ENCODE measurements around the gene DCST2.

DCST2 gene

GRCh38 chr1:155009221-155009711 is 24.3 kb downstream of the DCST2 start:
- Histone ChIP-seq H3K9me3 (ENCODE audit: control insufficient read depth, insufficient read depth, low read length) (no peaks in the 10 kb centered on the region), H3K4me1 (ENCODE audit: insufficient read depth, low read length) (peaks cover 27% of the 10 kb centered on the region; the same call in 1 of the 2 replicates), H3K36me3 (ENCODE audit: insufficient read depth, low read length) (no peaks in the 10 kb centered on the region), H3K9ac (ENCODE audit: low read depth, low read length) (no peak overlapping the region)

GRCh38 chr1:155008015-155008941 is 25.3 kb downstream of the DCST2 start:
- peak overlapping the region; percentile 39 for H3K9ac ChIP-seq (ENCODE audit: low read depth, low read length)
- peaks cover 23% of the 10 kb centered on the region; the same call in 1 of the 2 replicates for H3K4me1 ChIP-seq (ENCODE audit: insufficient read depth, low read length)
- no peaks in the 10 kb centered on the region for H3K9me3 ChIP-seq (ENCODE audit: control insufficient read depth, insufficient read depth, low read length)
- no peaks in the 10 kb centered on the region for H3K36me3 ChIP-seq (ENCODE audit: insufficient read depth, low read length)

- H3K9me3 ChIP-seq (ENCODE audit: control insufficient read depth, insufficient read depth, low read length): no peaks in the 10 kb centered on the region
- H3K36me3 ChIP-seq (ENCODE audit: insufficient read depth, low read length): no peaks in the 10 kb centered on the region
- H3K9ac ChIP-seq (ENCODE audit: low read depth, low read length): no peak overlapping the region
- peaks cover 19% of the 10 kb centered on the region; the same call in 1 of the 2 replicates for H3K4me1 ChIP-seq (ENCODE audit: insufficient read depth, low read length)
Measured at GRCh38 chr1:155007251-155007828, 26.2 kb downstream of the DCST2 start.

GRCh38 chr1:155006601-155007101 is 26.9 kb downstream of the DCST2 start:
- no peak overlapping the region for H3K9ac ChIP-seq (ENCODE audit: low read depth, low read length)
- H3K4me1 ChIP-seq (ENCODE audit: insufficient read depth, low read length): peaks cover 15% of the 10 kb centered on the region; the same call in 1 of the 2 replicates
- no peaks in the 10 kb centered on the region for H3K36me3 ChIP-seq (ENCODE audit: insufficient read depth, low read length)
- H3K9me3 ChIP-seq (ENCODE audit: control insufficient read depth, insufficient read depth, low read length): no peaks in the 10 kb centered on the region

- Histone ChIP-seq H3K36me3 (ENCODE audit: insufficient read depth, low read length) (no peaks in the 10 kb centered on the region), H3K9ac (ENCODE audit: low read depth, low read length) (no peak overlapping the region), H3K9me3 (ENCODE audit: control insufficient read depth, insufficient read depth, low read length) (no peaks in the 10 kb centered on the region), H3K4me1 (ENCODE audit: insufficient read depth, low read length) (peaks cover 13% of the 10 kb centered on the region; the same call in 1 of the 2 replicates)
Measured at GRCh38 chr1:155005076-155006011, 28.2 kb downstream of the DCST2 start.

- Histone ChIP-seq H3K4me1 (ENCODE audit: insufficient read depth, low read length) (peaks cover 13% of the 10 kb centered on the region; the same call in 1 of the 2 replicates), H3K9ac (ENCODE audit: low read depth, low read length) (peak overlapping the region; percentile 85), H3K36me3 (ENCODE audit: insufficient read depth, low read length) (no peaks in the 10 kb centered on the region), H3K9me3 (ENCODE audit: control insufficient read depth, insufficient read depth, low read length) (no peaks in the 10 kb centered on the region)
Measured at GRCh38 chr1:155004352-155005075, 29.1 kb downstream of the DCST2 start.

- H3K9ac ChIP-seq (ENCODE audit: low read depth, low read length): peak overlapping the region; percentile 85
- H3K9me3 ChIP-seq (ENCODE audit: control insufficient read depth, insufficient read depth, low read length): no peaks in the 10 kb centered on the region
- no peaks in the 10 kb centered on the region for H3K36me3 ChIP-seq (ENCODE audit: insufficient read depth, low read length)
- H3K4me1 ChIP-seq (ENCODE audit: insufficient read depth, low read length): peaks cover 13% of the 10 kb centered on the region; the same call in 1 of the 2 replicates
Measured at GRCh38 chr1:155003766-155004351, 29.7 kb downstream of the DCST2 start.

- H3K9ac ChIP-seq (ENCODE audit: low read depth, low read length): peak overlapping the region; percentile 85
- no peaks in the 10 kb centered on the region for H3K36me3 ChIP-seq (ENCODE audit: insufficient read depth, low read length)
- H3K9me3 ChIP-seq (ENCODE audit: control insufficient read depth, insufficient read depth, low read length): no peaks in the 10 kb centered on the region
- H3K4me1 ChIP-seq (ENCODE audit: insufficient read depth, low read length): peaks cover 10% of the 10 kb centered on the region; the same call in 1 of the 2 replicates
Measured at GRCh38 chr1:155003227-155003765, 30.3 kb downstream of the DCST2 start.

- Histone ChIP-seq H3K4me1 (ENCODE audit: insufficient read depth, low read length) (peaks cover 7% of the 10 kb centered on the region; the same call in 1 of the 2 replicates), H3K36me3 (ENCODE audit: insufficient read depth, low read length) (no peaks in the 10 kb centered on the region), H3K9me3 (ENCODE audit: control insufficient read depth, insufficient read depth, low read length) (no peaks in the 10 kb centered on the region), H3K9ac (ENCODE audit: low read depth, low read length) (peak within 1 kb of the TSS; percentile 89)
Measured at GRCh38 chr1:155002464-155003226, 30.9 kb downstream of the DCST2 start, which contains the start of gene ZBTB7B. ZBTB7B (plus strand) TSS chr1:155002802; CDS start chr1:155014661, 11,859 bp downstream.

GRCh38 chr1:155001675-155002463 is 31.7 kb downstream of the DCST2 start:
- Histone ChIP-seq H3K9me3 (ENCODE audit: control insufficient read depth, insufficient read depth, low read length) (no peaks in the 10 kb centered on the region), H3K9ac (ENCODE audit: low read depth, low read length) (peak overlapping the region; percentile 89), H3K4me1 (ENCODE audit: insufficient read depth, low read length) (peaks cover 7% of the 10 kb centered on the region; the same call in 1 of the 2 replicates), H3K36me3 (ENCODE audit: insufficient read depth, low read length) (no peaks in the 10 kb centered on the region)

GRCh38 chr1:155001425-155001674 is 32.2 kb downstream of the DCST2 start:
- Histone ChIP-seq H3K9me3 (ENCODE audit: control insufficient read depth, insufficient read depth, low read length) (no peaks in the 10 kb centered on the region), H3K9ac (ENCODE audit: low read depth, low read length) (peak overlapping the region; percentile 89), H3K36me3 (ENCODE audit: insufficient read depth, low read length) (no peaks in the 10 kb centered on the region), H3K4me1 (ENCODE audit: insufficient read depth, low read length) (peaks cover 7% of the 10 kb centered on the region; the same call in 1 of the 2 replicates)

Data from ES-I3 (cell line).